Osteoblast (primary cell): Measurements from ENCODE around the gene TBC1D10A. TPM values are rescaled to one million over a fixed set of nuclear protein-coding genes. Genes with fewer than 3 reads are reported as not detected.

Experiments used
- DNase-seq: peaks from one replicate; pipeline ENCODE4 v3.0.0; 2011; ENCODE audit warnings: low spot score, mixed read lengths; ENCODE audit not compliant: insufficient read length; ENCODE audit errors: missing footprints
- H2AFZ ChIP-seq: 2 replicates; pipeline ENCODE4 v1.6.0; 2011; ENCODE audit warnings: mild to moderate bottlenecking, low read length
- H3K27ac ChIP-seq: 2 replicates; pipeline ENCODE4 v1.5.1; 2011; ENCODE audit warnings: mild to moderate bottlenecking, low read depth, low read length, moderate library complexity
- H3K27me3 ChIP-seq: 2 replicates; pipeline ENCODE4 v1.6.0; 2012; ENCODE audit warnings: mild to moderate bottlenecking, control low read depth, inconsistent platforms, low read length, moderate library complexity; ENCODE audit not compliant: insufficient read depth
- H3K36me3 ChIP-seq: 2 replicates; pipeline ENCODE4 v1.5.1; 2011; ENCODE audit warnings: mild to moderate bottlenecking, low read length, control low read depth, moderate library complexity; ENCODE audit not compliant: insufficient read depth
- H3K4me1 ChIP-seq: 2 replicates; pipeline ENCODE4 v1.5.1; 2011; ENCODE audit warnings: mild to moderate bottlenecking, low read length, control low read depth, moderate library complexity; ENCODE audit not compliant: insufficient read depth
- H3K4me2 ChIP-seq: 2 replicates; pipeline ENCODE4 v1.6.0; 2011; ENCODE audit warnings: mild to moderate bottlenecking, low read length; ENCODE audit not compliant: insufficient read depth
- H3K4me3 ChIP-seq: fragments of 200-600 bp; sonication (generic); 3 replicates; pipeline ENCODE4 v1.5.1; 2012; ENCODE audit warnings: mild to moderate bottlenecking, low read length, inconsistent platforms; ENCODE audit not compliant: insufficient read depth
- H3K79me2 ChIP-seq: 2 replicates; pipeline ENCODE4 v1.6.0; 2012; ENCODE audit warnings: mild to moderate bottlenecking, low read length, control low read depth, inconsistent platforms; ENCODE audit not compliant: insufficient read depth
- H3K9me3 ChIP-seq: 2 replicates; pipeline ENCODE4 v1.5.1; 2011; ENCODE audit warnings: low read depth, low read length, control low read depth
- H4K20me1 ChIP-seq: 2 replicates; pipeline ENCODE4 v1.6.0; 2012; ENCODE audit warnings: mild to moderate bottlenecking, low read length, control low read depth; ENCODE audit not compliant: insufficient read depth
- total RNA-seq: library from RNA; depleted of rRNA; stranded (reverse); fragments of >200 nt; gene quantifications from 2 replicates; pipeline ENCODE4 v1.2.3, GENCODE V29; 2012
- TF ChIP-seq, protein P1 (sequence below): IDR thresholded peaks from 2 replicates; pipeline ENCODE4 v1.5.1; 2011; ENCODE audit warnings: mild to moderate bottlenecking, low read depth, low read length, moderate library complexity; ENCODE audit errors: extremely low read depth

The TBC1D10A gene
- total RNA-seq, 1 donor = 32.9 TPM

DNA sequence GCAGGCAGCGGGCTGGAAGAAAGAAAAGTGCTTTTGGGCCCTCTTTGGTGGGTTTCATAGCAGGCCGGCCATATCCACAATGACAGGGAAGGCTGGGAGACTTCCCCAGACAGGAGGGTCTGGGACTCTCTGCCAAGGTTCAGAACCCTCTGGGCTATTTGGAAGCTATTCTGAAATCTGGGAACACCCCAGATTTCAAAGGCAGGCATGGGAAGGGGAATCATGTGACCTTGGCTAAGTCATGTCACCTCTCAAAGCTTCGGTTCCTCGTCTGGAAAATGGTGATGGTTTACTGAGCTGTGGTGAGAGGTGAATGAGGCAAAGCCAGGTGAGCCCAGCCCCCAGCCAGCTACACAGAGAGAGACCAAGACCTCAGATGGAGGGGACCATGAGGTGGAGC, 42.1 kb downstream of the TBC1D10A start:
- peak; percentile 3 for DNase-seq
- H3K27ac ChIP-seq = no peak overlapping the region
- H3K79me2 ChIP-seq = no peaks in the 10 kb centered on the region
- TF ChIP-seq, protein P1, sequence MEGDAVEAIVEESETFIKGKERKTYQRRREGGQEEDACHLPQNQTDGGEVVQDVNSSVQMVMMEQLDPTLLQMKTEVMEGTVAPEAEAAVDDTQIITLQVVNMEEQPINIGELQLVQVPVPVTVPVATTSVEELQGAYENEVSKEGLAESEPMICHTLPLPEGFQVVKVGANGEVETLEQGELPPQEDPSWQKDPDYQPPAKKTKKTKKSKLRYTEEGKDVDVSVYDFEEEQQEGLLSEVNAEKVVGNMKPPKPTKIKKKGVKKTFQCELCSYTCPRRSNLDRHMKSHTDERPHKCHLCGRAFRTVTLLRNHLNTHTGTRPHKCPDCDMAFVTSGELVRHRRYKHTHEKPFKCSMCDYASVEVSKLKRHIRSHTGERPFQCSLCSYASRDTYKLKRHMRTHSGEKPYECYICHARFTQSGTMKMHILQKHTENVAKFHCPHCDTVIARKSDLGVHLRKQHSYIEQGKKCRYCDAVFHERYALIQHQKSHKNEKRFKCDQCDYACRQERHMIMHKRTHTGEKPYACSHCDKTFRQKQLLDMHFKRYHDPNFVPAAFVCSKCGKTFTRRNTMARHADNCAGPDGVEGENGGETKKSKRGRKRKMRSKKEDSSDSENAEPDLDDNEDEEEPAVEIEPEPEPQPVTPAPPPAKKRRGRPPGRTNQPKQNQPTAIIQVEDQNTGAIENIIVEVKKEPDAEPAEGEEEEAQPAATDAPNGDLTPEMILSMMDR = no peak
- H3K4me2 ChIP-seq = no peak overlapping the region
- peaks cover 21% of the 10 kb centered on the region for H3K4me1 ChIP-seq
- H3K9me3 ChIP-seq = no peaks in the 10 kb centered on the region
- H3K36me3 ChIP-seq = no peaks in the 10 kb centered on the region
- H3K27me3 ChIP-seq = no peaks in the 10 kb centered on the region
- H4K20me1 ChIP-seq = peaks cover 8% of the 10 kb centered on the region
- no peak overlapping the region for H2AFZ ChIP-seq
- H3K4me3 ChIP-seq = no peak overlapping the region

DNA sequence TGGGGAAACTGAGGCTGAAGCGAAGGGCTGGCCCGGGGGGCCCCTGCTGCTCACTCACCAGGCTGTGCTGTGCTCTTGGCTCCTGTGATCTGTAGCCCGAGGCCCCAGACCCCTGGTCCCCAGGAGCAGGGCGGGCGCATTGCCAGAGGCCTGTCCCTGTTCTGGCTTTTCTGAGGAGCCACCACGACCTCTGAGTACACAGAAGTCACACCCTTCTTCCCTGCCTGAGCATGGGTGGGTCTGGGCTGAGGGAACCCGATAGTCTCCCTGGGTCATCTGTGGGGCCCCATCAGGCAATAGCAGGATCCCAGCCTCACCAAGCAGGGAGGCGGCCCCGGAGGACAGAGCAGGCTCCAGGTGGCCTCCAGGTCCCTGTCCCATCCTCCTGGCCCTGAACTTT, 42.6 kb downstream of the TBC1D10A start:
- H4K20me1 ChIP-seq = peaks cover 8% of the 10 kb centered on the region

GRCh38 chr22:30283342-30283741, 43.4 kb downstream of the TBC1D10A start:
- H3K27ac ChIP-seq = no peak overlapping the region
- DNase-seq = peak; percentile 60

More for the DNA sequence above, 42.6 kb downstream of the TBC1D10A start:
- no peaks in the 10 kb centered on the region for H3K9me3 ChIP-seq
- no peak overlapping the region for H2AFZ ChIP-seq
- no peaks in the 10 kb centered on the region for H3K79me2 ChIP-seq
- no peak overlapping the region for H3K4me2 ChIP-seq
- no peaks in the 10 kb centered on the region for H3K27me3 ChIP-seq
- H3K27ac ChIP-seq = no peak overlapping the region
- peaks cover 26% of the 10 kb centered on the region for H3K4me1 ChIP-seq
- DNase-seq = peak; percentile 57
- no peaks in the 10 kb centered on the region for H3K36me3 ChIP-seq
- no peak overlapping the region for H3K4me3 ChIP-seq
- TF ChIP-seq, protein P1 = no peak

DNA sequence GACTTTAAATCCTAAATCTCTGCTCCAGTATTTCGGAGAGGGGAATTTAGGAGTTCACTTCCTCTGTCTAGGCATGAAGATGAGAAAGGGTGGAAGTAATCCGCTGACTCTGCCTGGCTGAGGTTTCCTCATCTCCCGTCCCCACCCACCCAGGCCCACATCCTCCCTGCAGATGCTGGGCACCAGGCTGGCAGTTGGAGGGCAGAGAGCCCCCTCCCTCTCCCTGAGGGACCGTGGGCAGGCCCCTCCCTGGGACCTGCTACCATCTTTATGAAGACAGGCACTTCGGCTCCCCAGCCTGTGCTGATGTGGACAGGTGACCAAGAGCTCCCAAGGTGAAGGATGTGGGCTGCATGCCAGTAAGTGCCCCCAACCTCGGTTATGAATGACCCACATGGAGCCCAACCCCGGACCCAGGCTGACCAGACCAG, 44.1 kb downstream of the TBC1D10A start:
- Histone ChIP-seq H3K79me2 (no peaks in the 10 kb centered on the region), H4K20me1 (peaks cover 7% of the 10 kb centered on the region), H3K36me3 (no peaks in the 10 kb centered on the region), H3K4me2 (no peak overlapping the region), H3K9me3 (no peaks in the 10 kb centered on the region), H3K4me1 (peaks cover 31% of the 10 kb centered on the region), H2AFZ (no peak overlapping the region), H3K27ac (no peak overlapping the region), H3K27me3 (no peaks in the 10 kb centered on the region), H3K4me3 (no peak overlapping the region)
- TF ChIP-seq, protein P1 = no peak
- peak; percentile 17 for DNase-seq

More at GRCh38 chr22:30283342-30283741, 43.4 kb downstream of the TBC1D10A start:
- Histone ChIP-seq H3K79me2 (no peaks in the 10 kb centered on the region), H3K4me1 (peaks cover 31% of the 10 kb centered on the region), H3K9me3 (no peaks in the 10 kb centered on the region), H3K4me3 (no peak overlapping the region), H3K27me3 (no peaks in the 10 kb centered on the region), H3K36me3 (no peaks in the 10 kb centered on the region), H2AFZ (no peak overlapping the region), H4K20me1 (peaks cover 8% of the 10 kb centered on the region), H3K4me2 (no peak overlapping the region)
- TF ChIP-seq, protein P1 = no peak
